GM19025 (cell line): ENCODE results near the gene KCNC3.

Source experiments
- ATAC-seq: cut with Tn5 transposase; IDR thresholded peaks from one replicate; pipeline ENCODE4 v1.9.1; 2021; ENCODE audit warnings: mild to moderate bottlenecking, low read depth, moderate library complexity; ENCODE audit not compliant: unreplicated experiment

KCNC3 gene

GRCh38 chr19:50312967-50313811, 16.0 kb downstream of the KCNC3 start:
- no peak for ATAC-seq

DNA sequence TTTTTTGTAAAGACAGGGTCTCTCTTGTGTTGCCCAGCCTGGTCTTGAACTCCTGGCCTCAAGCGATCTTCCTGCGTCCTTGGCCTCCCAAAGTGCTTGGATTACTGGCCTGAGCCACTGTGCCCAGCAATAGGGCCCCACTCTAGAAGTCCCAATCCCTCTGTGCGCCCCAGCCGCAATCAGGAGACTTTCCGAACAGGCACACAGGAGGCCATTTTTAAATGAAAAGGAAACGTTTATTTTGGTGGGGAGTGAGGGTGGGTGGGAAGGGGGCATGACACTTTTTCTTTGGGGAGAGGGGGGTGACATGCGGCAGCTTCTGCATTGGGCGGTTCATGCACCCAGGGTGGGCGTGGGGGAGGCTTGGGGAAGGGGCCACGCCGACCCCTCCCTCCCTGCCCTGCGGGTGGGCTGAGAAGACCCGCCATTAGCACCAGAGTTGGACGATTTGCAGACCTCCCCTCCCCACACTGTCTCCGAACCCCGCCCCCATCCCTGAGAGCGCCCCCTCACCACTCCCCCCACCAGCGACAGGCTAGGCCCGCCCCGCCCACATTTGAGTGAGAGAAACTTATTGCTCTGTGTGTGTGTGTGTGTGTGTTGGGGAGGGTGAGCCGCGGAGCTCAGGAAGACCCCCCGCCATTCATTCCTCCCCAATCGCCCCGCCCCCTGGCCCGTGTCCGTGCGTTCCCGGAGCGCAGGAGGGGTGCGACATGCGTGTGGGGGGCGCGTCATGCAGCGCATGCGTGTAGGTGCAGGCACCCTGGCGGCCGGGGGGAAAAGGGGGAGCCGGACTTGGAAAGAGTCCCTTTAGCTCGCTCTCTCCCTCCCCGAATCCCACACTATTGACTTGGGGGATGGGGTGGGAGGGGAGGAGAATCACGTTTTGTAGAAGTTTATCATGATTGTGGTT, 17.2 kb downstream of the KCNC3 start:
- ATAC-seq: no peak

- no peak for ATAC-seq
These were observed 18.3 kb downstream of the KCNC3 start for GRCh38 chr19:50310759-50311465.

GRCh38 chr19:50309396-50310125, 19.6 kb downstream of the KCNC3 start:
- no peak for ATAC-seq

GRCh38 chr19:50308991-50309390, 20.2 kb downstream of the KCNC3 start:
- ATAC-seq: no peak

DNA sequence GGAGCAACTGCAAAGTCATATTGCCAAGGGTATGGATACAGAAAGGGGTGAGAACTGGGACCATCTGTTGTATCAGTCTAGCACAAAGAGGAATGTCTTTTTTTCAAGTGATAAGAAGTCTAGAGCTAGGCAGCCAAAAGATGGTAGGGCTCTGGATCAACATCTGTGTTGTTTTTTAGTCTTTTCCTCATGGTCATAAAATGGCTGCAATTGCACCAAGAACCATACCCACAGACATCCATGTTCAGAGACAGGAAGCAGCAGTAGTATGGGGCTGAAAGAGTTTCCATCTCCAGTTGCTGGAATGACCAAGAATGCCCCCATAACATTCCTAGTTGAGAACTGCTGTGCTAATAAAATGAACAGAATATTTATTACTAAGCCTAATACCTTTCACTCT, 25.6 kb downstream of the KCNC3 start:
- ATAC-seq: no peak

GRCh38 chr19:50301607-50301971, 27.6 kb downstream of the KCNC3 start:
- no peak for ATAC-seq

DNA sequence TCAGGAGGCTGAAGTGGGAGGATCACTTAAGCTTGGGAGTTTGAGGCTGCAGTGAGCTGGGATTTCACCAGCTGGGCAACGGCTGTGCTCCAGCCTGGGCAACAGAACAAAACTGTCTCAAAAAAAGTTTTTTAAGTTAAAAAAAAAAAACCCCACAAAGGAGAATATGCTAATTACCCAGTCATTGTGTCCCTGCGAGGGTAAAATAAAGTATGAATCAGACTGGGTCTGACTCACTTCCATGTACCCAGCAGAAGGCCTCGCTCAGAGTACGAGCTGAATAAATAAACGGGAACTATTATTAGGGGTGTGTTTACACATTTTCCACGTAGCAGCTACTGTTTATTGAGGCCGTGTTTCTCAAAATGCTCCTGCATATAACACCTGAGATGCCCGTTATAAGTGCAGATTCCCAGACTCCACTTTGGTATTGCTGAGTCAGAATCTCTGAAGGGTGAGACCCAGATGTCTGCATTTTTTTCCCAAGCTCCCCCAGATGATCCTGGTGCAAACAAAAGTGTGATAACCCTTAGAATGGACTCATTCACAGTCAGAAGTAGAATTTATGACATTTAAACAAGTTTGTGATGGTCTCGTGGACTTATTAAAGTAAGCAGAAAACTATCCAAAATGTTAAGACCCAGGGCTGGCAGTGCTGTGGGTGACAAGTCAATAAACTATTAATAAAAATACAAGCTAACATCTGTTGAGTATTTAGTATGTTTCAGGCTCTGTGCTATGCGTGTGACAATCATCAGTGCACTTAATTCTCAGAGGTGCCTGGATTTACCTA, 28.2 kb downstream of the KCNC3 start:
- no peak for ATAC-seq

DNA sequence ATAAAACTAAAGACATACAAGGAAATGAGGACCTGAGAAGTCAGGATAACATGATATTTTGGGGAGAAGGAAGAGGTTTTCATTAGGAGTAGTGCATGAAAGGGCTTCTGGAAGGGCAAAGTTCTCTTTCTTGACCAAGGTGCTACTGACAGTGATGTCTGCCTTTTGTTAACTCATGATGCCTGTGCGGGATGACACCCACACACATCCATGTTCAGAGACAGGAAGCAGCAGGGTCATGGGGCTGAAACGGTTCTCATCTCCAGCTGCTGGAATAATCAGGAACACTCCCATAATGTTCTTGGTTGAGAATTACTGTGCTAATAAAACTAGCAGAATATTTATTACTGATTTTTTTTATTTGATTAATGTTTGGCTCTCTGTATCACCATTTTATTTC, 29.1 kb downstream of the KCNC3 start:
- no peak for ATAC-seq

DNA sequence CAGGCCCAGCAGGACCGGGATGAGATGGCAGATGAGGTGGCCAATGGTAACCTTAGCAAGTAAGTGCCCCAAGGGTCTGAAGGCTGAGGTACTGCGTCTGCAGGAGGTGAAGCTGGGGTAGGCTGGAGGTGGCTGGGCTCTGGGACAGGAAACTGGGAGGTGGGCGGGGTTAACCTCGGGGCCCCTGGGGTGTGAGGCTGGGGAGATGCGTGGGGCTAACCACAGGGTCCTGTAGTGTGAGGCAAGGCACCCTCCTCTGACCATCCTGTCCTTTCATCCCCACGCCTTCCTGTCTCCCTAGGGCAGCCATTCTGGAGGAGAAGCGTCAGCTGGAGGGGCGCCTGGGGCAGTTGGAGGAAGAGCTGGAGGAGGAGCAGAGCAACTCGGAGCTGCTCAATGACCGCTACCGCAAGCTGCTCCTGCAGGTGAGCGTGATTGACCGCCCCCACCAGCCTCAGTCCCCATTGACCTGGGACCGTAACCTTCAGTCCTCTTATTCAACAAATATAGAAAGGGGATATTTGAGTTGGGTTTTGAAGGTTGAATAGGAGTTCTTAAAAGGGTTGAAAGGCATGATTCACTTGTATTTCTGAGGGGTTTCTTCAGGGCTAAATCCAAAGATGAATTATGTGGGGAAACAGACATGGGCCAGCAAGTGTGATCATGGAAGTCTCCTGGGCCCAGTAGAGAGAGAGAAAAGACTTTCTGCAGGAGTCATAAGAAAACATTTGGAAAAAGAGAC, 35.7 kb downstream of the KCNC3 start:
- ATAC-seq: no peak

DNA sequence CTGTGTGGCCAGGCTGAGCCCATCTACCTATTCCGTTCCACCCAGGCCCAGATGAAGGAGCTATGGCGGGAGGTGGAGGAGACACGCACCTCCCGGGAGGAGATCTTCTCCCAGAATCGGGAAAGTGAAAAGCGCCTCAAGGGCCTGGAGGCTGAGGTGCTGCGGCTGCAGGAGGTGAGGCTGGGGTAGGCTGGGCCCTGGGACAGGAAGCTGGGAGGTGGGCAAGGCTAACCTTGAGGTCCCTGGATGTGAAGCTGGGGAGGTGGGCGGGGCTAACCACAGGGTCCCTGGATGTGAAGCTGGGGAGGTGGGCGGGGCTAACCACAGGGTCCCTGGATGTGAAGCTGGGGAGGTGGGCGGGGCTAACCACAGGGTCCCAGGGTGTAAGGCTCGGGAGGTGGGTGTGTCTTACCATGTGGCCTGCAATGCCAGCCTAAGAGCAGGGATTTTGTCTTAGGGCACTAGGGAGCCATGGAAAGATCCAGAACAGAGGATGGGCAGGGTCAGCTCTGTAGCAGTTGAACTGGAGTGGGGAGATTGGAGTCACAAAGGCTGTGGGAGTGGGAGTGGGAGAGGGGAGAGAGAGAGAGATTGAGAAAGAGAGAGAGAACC, 36.9 kb downstream of the KCNC3 start:
- no peak for ATAC-seq

DNA sequence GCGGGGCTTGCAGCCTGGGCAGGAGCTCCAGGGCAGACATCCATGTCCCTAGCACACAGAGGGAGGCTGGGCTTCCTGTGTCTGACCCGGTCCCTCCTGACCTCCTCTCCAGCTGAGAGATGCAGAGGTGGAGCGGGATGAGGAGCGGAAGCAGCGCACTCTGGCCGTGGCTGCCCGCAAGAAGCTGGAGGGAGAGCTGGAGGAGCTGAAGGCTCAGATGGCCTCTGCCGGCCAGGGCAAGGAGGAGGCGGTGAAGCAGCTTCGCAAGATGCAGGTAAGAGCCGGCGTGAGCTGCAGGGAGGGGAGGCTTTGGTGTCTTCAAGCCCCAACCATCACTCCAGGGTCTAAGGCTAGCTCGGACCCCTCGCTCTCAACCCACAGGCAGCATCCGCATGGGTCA, 38.4 kb downstream of the KCNC3 start:
- no peak for ATAC-seq

GRCh38 chr19:50290011-50290410, 39.2 kb downstream of the KCNC3 start:
- ATAC-seq: no peak

DNA sequence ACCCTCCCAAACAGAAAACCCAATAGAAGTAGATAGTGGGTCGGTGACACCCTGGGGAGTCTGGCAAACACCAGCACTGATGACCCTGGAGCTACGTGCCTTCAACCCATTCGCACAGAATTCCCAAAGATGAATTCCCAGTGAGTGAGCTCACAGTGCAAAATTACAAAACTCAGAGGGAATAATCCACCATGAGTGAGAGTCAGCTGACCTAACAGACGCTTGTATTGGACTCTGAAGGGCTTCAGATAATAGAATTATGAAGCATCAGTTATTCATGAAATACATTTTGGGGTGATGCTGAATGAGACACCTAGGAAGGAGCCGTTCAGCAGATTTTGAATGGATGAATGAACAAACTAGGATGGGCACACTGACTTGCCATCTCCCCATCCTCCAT, 40.2 kb downstream of the KCNC3 start:
- no peak for ATAC-seq

GRCh38 chr19:50287331-50287730, 41.8 kb downstream of the KCNC3 start:
- ATAC-seq: no peak

DNA sequence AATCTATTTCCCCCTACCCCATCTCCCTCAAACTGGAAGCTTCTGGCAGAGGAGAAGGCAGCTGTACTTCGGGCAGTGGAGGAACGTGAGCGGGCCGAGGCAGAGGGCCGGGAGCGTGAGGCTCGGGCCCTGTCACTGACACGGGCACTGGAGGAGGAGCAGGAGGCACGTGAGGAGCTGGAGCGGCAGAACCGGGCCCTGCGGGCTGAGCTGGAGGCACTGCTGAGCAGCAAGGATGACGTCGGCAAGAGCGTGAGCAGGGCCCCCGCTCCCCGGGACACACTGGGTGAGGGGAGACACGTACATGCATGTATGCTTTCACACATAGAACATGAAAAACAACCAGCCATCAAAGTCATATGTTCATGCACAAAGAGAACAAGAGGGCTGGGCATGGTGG, 42.7 kb downstream of the KCNC3 start:
- ATAC-seq: no peak

GRCh38 chr19:50285833-50286232, 43.3 kb downstream of the KCNC3 start:
- no peak for ATAC-seq

- no peak for ATAC-seq
These were observed 47.7 kb downstream of the KCNC3 start for GRCh38 chr19:50281491-50281890.
